ENCODE measurements around the gene OS9.

OS9 gene

GRCh38 chr12:57745485-57745881 is 51.6 kb downstream of the OS9 start:
- no peak for TF ChIP-seq CTCF (conservative IDR thresholded peaks at IDR 0.05; ENCODE audit: low read depth, low read length)
- no peak for DNase-seq (ENCODE audit: low read depth)

GRCh38 chr12:57746025-57746424 is 52.1 kb downstream of the OS9 start:
- H3K4me3 ChIP-seq (ENCODE audit: low read length): peak overlapping the region; percentile 91
- DNase-seq (ENCODE audit: low read depth): no peak
- TF ChIP-seq CTCF (conservative IDR thresholded peaks at IDR 0.05; ENCODE audit: low read depth, low read length): no peak

More at GRCh38 chr12:57745485-57745881, 51.6 kb downstream of the OS9 start:
- peak overlapping the region; percentile 91 for H3K4me3 ChIP-seq (ENCODE audit: low read length)

DNA sequence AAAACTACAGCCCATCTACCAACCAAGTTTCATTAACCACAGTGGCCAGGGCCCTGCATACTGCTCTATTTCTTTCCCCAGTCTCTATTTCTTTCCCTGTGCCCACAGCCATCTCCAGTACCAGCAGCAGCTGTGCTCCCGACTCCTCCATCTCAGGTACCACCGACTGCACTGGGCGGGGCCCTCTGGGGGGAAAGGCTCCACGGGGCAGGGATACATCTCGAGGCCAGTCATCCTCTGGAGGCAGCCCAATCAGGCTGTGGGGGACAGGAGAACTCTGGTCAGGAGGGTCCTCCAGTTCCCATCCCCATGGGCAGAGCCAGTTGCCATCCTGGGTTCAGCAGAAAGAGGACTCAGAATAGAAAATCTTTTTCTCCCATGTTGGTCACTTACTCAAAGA is 55.1 kb downstream of the OS9 start:
- TF ChIP-seq CTCF (conservative IDR thresholded peaks at IDR 0.05; ENCODE audit: low read depth, low read length): no peak
- no peak overlapping the region for H3K4me3 ChIP-seq (ENCODE audit: low read length)
- no peak for DNase-seq (ENCODE audit: low read depth)

DNA sequence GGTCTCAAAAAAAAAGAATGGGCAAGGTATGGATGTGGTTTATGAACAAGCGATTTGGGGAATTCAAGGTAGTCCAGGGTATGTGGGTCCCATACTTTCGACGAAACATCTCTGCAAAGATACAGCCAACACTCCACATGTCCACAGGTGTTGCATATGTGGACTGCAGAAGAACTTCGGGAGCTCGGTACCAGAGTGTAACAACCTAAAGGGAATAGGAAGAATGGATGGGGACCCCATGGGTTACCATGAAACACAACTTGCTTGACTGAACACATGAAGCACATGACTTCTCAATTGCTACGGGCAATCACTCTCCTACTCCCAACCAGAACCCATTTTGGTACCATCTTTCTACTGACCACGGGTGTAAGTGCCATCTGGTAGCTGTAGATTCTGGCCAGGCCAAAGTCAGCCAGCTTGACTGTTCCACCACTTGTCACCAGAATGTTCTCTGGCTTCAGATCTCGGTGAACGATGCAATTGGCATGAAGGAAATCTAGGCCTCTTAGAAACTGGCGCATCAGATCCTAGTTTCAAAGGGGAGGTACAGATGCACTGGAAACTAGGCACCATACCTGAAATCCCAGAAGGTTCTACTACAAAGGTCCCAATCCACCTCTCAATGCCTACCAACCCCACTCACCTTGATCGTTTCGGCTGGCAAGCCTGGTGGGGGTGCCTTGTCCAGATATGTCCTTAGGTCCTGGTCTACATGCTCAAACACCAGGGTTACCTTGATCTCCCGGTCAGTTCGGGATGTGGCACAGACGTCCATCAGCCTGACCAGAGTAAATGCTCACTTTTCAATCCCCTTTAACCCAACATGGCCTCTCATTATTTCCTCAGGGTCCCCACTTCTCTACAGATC is 56.9 kb downstream of the OS9 start:
- no peak for TF ChIP-seq CTCF (conservative IDR thresholded peaks at IDR 0.05; ENCODE audit: low read depth, low read length)
- H3K4me3 ChIP-seq (ENCODE audit: low read length): peak overlapping the region; percentile 90
- no peak for DNase-seq (ENCODE audit: low read depth)

DNA sequence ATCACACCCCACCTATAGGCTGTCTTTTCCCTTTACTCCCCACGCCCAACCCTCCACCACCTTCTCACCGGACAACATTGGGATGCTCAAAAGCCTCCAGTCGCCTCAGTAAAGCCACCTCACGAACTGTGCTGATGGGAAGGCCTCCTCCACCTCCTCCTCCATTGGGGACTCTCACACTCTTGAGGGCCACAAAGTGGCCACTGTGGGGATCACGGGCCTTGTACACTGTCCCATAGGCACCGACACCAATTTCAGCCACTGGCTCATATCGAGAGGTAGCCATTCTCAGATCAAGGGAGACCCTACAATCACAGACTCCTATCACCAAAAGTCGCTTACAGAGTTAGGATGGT is 57.5 kb downstream of the OS9 start:
- no peak for DNase-seq (ENCODE audit: low read depth)
- TF ChIP-seq CTCF (conservative IDR thresholded peaks at IDR 0.05; ENCODE audit: low read depth, low read length): no peak
- H3K4me3 ChIP-seq (ENCODE audit: low read length): peak overlapping the region; percentile 90

GRCh38 chr12:57751788-57752667 is 58.1 kb downstream of the OS9 start, which contains the start of gene CDK4:
TSS of gene CDK4 (minus strand) at chr12:57752310. CDS start at chr12:57751717, 593 bp downstream.
- no peak for TF ChIP-seq CTCF (conservative IDR thresholded peaks at IDR 0.05; ENCODE audit: low read depth, low read length)
- peak within 1 kb of the TSS; percentile 90 for H3K4me3 ChIP-seq (ENCODE audit: low read length)
- peak; percentile 98 for DNase-seq (ENCODE audit: low read depth)

Data from retinal pigment epithelial cell (primary cell).